Activated naive CD4-positive, alpha-beta T cell (primary cell): ENCODE results near the gene PLXNA4.

Source experiments
- DNase-seq, 4 experiments: peaks; one replicate each; lab custom pipeline; 2025; lab: John Stamatoyannopoulos, UW

The PLXNA4 gene

GRCh38 chr7:132353936-132354335, 222.3 kb downstream of the PLXNA4 start:
- DNase-seq, result no peak

- DNase-seq, result no peak
These were observed 223.5 kb downstream of the PLXNA4 start for GRCh38 chr7:132352800-132353199.

GRCh38 chr7:132351954-132352499, 224.2 kb downstream of the PLXNA4 start:
- DNase-seq, result no peak

GRCh38 chr7:132350741-132351140, 225.5 kb downstream of the PLXNA4 start:
- DNase-seq, result no peak

GRCh38 chr7:132349075-132349474, 227.2 kb downstream of the PLXNA4 start:
- no peak for DNase-seq

- DNase-seq, result no peak
These were observed 227.9 kb downstream of the PLXNA4 start for GRCh38 chr7:132348341-132348740.

- DNase-seq, result no peak
These were observed 228.4 kb downstream of the PLXNA4 start for GRCh38 chr7:132347858-132348257.

- no peak for DNase-seq
These were observed 229.1 kb downstream of the PLXNA4 start for GRCh38 chr7:132347123-132347522.

GRCh38 chr7:132345543-132346129, 230.6 kb downstream of the PLXNA4 start:
- DNase-seq, result no peak

- no peak for DNase-seq
These were observed 231.2 kb downstream of the PLXNA4 start for GRCh38 chr7:132345030-132345429.

- DNase-seq, result no peak
These were observed 233.1 kb downstream of the PLXNA4 start for GRCh38 chr7:132343199-132343598.

GRCh38 chr7:132337450-132338080, 238.7 kb downstream of the PLXNA4 start:
- DNase-seq, result no peak

- no peak for DNase-seq
These were observed 239.5 kb downstream of the PLXNA4 start for GRCh38 chr7:132336797-132337196.

- no peak for DNase-seq
These were observed 243.0 kb downstream of the PLXNA4 start for GRCh38 chr7:132333301-132333700.

- DNase-seq, result no peak
These were observed 247.5 kb downstream of the PLXNA4 start for GRCh38 chr7:132328760-132329159.

- DNase-seq, result no peak
These were observed 248.1 kb downstream of the PLXNA4 start for GRCh38 chr7:132328047-132328620.

- no peak for DNase-seq
These were observed 249.2 kb downstream of the PLXNA4 start for GRCh38 chr7:132326878-132327589.

GRCh38 chr7:132322970-132323369, 253.3 kb downstream of the PLXNA4 start:
- no peak for DNase-seq

- DNase-seq, result no peak
These were observed 254.9 kb downstream of the PLXNA4 start for GRCh38 chr7:132321387-132321786.

GRCh38 chr7:132319481-132319880, 256.8 kb downstream of the PLXNA4 start:
- no peak for DNase-seq

GRCh38 chr7:132318352-132319318, 257.6 kb downstream of the PLXNA4 start:
- DNase-seq, result peak; percentile 38 to 70 (median 50)
